ENCODE data around the gene DNAJA4.
A peak's percentile ranks its signal among the peaks of the same experiment; 100 is the strongest.

The DNAJA4 gene

GRCh38 chr15:78291698-78292097 is 27.3 kb downstream of the DNAJA4 start:
- H3K9ac ChIP-seq (ENCODE audit: low read length): no peak overlapping the region
- no peak for TF ChIP-seq EZH2 (IDR thresholded peaks at IDR 0.05; ENCODE audit: borderline replicate concordance, low read length)
- TF ChIP-seq CTCF (IDR thresholded peaks at IDR 0.05; ENCODE audit: low read length): no peak
- H2AFZ ChIP-seq (ENCODE audit: low read length): no peak overlapping the region
- no peak overlapping the region for H3K27ac ChIP-seq (ENCODE audit: low read depth, low read length, poor library complexity, severe bottlenecking)
- H3K36me3 ChIP-seq (ENCODE audit: insufficient read depth, low read length): peaks cover 55% of the 10 kb centered on the region; the same call in 1 of the 2 replicates
- H3K79me2 ChIP-seq (ENCODE audit: insufficient read depth, low read length): no peaks in the 10 kb centered on the region
- H3F3A ChIP-seq (ENCODE audit: insufficient read depth, low read length): no peaks in the 10 kb centered on the region
- no peaks in the 10 kb centered on the region for H4K20me1 ChIP-seq (ENCODE audit: insufficient read depth, low read length)
- H3K9me3 ChIP-seq (ENCODE audit: low read length): no peaks in the 10 kb centered on the region
- H3K4me3 ChIP-seq (ENCODE audit: low read depth, low read length, poor library complexity, severe bottlenecking): no peak overlapping the region
- H3K4me2 ChIP-seq (ENCODE audit: low read length): no peak overlapping the region
- no peaks in the 10 kb centered on the region for H3K27me3 ChIP-seq (ENCODE audit: insufficient read depth, low read length)
- no peaks in the 10 kb centered on the region for H3K4me1 ChIP-seq (ENCODE audit: insufficient read depth, low read length, severe bottlenecking)
- no peaks in the 10 kb centered on the region for H3K9me2 ChIP-seq (ENCODE audit: low read depth, low read length)

GRCh38 chr15:78292219-78292618 is 27.9 kb downstream of the DNAJA4 start:
- H3K4me2 ChIP-seq (ENCODE audit: low read length): no peak overlapping the region
- no peaks in the 10 kb centered on the region for H3K9me3 ChIP-seq (ENCODE audit: low read length)
- peaks cover 50% of the 10 kb centered on the region; the same call in 1 of the 2 replicates for H3K36me3 ChIP-seq (ENCODE audit: insufficient read depth, low read length)
- H3K4me1 ChIP-seq (ENCODE audit: insufficient read depth, low read length, severe bottlenecking): no peaks in the 10 kb centered on the region
- H3K79me2 ChIP-seq (ENCODE audit: insufficient read depth, low read length): no peaks in the 10 kb centered on the region
- H3F3A ChIP-seq (ENCODE audit: insufficient read depth, low read length): no peaks in the 10 kb centered on the region
- H2AFZ ChIP-seq (ENCODE audit: low read length): no peak overlapping the region
- H3K9ac ChIP-seq (ENCODE audit: low read length): no peak overlapping the region
- TF ChIP-seq EZH2 (IDR thresholded peaks at IDR 0.05; ENCODE audit: borderline replicate concordance, low read length) (no peak), CTCF (IDR thresholded peaks at IDR 0.05; ENCODE audit: low read length) (no peak)
- H4K20me1 ChIP-seq (ENCODE audit: insufficient read depth, low read length): no peaks in the 10 kb centered on the region
- no peaks in the 10 kb centered on the region for H3K9me2 ChIP-seq (ENCODE audit: low read depth, low read length)
- no peak overlapping the region for H3K4me3 ChIP-seq (ENCODE audit: low read depth, low read length, poor library complexity, severe bottlenecking)
- no peaks in the 10 kb centered on the region for H3K27me3 ChIP-seq (ENCODE audit: insufficient read depth, low read length)
- H3K27ac ChIP-seq (ENCODE audit: low read depth, low read length, poor library complexity, severe bottlenecking): no peak overlapping the region

- Histone ChIP-seq H2AFZ (ENCODE audit: low read length) (0 out of 2 replicates have a peak within 1 kb of the TSS, but pooled peaks have one; percentile 3), H3K4me2 (ENCODE audit: low read length) (peak within 1 kb of the TSS; percentile 85), H4K20me1 (ENCODE audit: insufficient read depth, low read length) (no peaks in the 10 kb centered on the region), H3K79me2 (ENCODE audit: insufficient read depth, low read length) (peaks cover 9% of the 10 kb centered on the region; the same call in 1 of the 2 replicates), H3K36me3 (ENCODE audit: insufficient read depth, low read length) (0 out of 2 replicates have a peak, but pooled peaks cover 4% of the 10 kb centered on the region), H3K4me1 (ENCODE audit: insufficient read depth, low read length, severe bottlenecking) (peaks cover 22% of the 10 kb centered on the region), H3K4me3 (ENCODE audit: low read depth, low read length, poor library complexity, severe bottlenecking) (peak within 1 kb of the TSS; percentile 72), H3K27ac (ENCODE audit: low read depth, low read length, poor library complexity, severe bottlenecking) (no peak within 1 kb of the TSS), H3K27me3 (ENCODE audit: insufficient read depth, low read length) (no peaks in the 10 kb centered on the region), H3K9me3 (ENCODE audit: low read length) (no peaks in the 10 kb centered on the region), H3K9me2 (ENCODE audit: low read depth, low read length) (no peaks in the 10 kb centered on the region), H3K9ac (ENCODE audit: low read length) (peak within 1 kb of the TSS; percentile 74), H3F3A (ENCODE audit: insufficient read depth, low read length) (no peaks in the 10 kb centered on the region)
- no peak for TF ChIP-seq CTCF (IDR thresholded peaks at IDR 0.05; ENCODE audit: low read length)
These were observed 35.0 kb downstream of the DNAJA4 start, which contains the start of gene SKIC8 for GRCh38 chr15:78299101-78299930. Gene SKIC8 (minus strand): TSS chr15:78299609. CDS start chr15:78295686, 3,923 bp downstream.

Data from OCI-LY1 (cell line).